22Rv1 (cell line): ENCODE results near the gene AZU1.

ENCODE experiments used
- CTCF ChIP-seq: fragments of 450-650 bp; IDR thresholded peaks from 2 replicates; pipeline ENCODE4 v1.5.1; 2017; ENCODE audit warnings: mild to moderate bottlenecking
- ZFX ChIP-seq: fragments of 450-650 bp; IDR thresholded peaks from 2 replicates; pipeline ENCODE4 v1.6.1; 2017; ENCODE audit warnings: antibody characterized with exemption, borderline replicate concordance

DNA sequence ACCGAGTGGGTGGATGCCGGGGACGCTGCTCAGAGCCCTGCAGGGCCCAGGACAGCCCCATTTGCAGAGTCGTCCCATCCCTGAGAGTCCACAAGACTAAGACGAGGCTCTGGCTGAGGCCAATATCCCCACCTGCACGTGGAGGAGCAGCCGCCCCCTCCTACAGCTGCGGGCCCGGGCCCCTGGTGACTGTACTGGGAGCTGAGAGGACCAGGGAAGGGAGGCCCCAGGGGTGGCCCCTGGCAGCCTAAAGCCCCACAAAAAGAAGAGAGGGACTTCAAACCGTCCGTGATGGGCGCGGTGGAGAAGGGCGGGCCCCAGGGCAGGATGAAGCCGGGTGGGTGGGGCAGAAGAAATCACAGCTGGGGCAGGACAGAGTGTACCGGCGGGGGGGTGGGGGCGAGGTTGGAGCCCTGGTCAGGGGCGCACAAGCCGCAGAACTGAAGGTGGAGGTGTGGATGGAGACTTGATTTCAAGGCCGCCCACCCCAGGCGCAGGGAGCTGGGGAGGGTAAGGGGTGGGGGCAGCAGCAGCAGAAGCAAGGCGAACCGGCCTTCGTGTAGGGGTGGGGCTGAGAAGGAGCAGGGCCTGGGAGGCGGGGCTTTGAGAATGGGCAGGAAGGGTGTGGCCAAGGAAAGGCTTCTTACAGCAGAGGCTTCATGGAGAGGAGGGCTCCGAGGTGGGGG, 44.8 kb downstream of the AZU1 start:
- no peak for TF ChIP-seq ZFX
- TF ChIP-seq CTCF = no peak
